ENCODE measurements around the gene ASGR2.
A peak's percentile ranks its signal among the peaks of the same experiment; 100 is the strongest.
"Not testable (repeated sequence)": the region's sequence is repeated elsewhere in the genome, so short reads cannot be mapped to it uniquely, and the experiment has no call there.

The ASGR2 gene, protein sequence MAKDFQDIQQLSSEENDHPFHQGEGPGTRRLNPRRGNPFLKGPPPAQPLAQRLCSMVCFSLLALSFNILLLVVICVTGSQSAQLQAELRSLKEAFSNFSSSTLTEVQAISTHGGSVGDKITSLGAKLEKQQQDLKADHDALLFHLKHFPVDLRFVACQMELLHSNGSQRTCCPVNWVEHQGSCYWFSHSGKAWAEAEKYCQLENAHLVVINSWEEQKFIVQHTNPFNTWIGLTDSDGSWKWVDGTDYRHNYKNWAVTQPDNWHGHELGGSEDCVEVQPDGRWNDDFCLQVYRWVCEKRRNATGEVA

DNA sequence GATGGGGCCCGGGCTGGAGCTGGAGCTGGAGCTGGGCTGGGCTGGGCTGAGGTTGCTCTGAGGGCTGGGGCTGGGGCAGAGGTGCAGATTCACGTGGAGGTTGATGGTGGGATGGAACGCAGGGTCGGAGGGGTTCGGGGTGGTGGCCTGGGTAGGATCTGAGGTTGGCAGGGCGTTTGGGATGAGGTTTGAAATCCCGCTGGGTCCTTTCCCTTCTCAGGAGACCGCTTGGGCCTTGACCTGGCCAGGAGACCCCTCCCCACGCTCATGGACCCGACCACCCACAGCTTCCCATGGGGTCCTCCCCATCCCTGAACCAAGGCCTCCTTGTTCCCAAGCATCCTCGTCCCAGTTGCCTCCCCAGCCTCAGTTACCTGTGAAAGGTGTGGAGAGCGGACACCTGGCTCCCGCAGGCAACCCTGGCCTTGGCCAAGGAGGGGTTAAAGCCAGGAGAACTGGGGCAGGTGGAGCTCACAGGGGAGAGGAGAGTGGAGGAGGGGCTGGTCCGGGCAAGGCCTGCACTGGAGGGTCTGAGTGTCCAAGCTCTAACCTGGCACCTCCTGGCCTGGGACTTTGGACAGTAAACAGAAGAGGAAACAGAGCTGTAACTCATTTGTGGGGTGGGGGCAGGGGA, at the start of gene ASGR2:
Gene ASGR2 (minus strand): TSS at position 582 of the 634 bp plus-strand sequence. CDS start 582 bp downstream, outside the sequence.
- no peak for DNase-seq (ENCODE audit: low read depth)

GRCh38 chr17:7159571-7159970, 44.9 kb upstream of the ASGR2 start:
- DNase-seq (ENCODE audit: low read depth) = not testable (repeated sequence)

- not testable (repeated sequence) for DNase-seq (ENCODE audit: low read depth)
Observed at GRCh38 chr17:7158424-7158823, 43.8 kb upstream of the ASGR2 start.

DNA sequence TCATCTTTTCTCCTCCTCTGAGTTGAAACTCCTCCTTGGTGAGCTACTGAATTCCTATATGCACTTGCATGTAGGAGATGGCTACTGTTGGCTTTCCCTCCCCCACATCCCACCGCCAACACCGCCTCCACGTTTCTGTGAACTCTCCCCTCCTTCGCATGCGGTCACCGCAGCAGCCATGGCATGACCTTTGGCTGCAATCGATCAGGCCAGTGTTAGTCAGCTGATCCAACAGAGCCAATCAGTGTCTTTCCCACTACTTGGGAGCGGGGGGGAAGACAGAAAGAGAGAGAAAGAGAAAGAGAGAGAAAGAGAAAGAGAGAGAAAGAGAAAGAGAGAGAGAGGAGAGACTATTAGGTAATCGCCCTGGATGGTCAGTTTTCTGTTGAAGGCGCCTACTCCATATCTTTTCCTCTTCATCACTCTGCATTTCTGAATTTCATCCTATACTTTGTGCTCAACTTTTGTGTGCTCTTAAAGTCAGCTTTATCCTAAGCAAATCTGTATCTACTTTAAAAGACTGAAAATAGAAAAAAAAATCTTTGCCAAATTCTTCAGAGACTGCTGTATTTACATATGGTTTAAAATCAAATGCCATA, 41.8 kb upstream of the ASGR2 start:
- no peak for DNase-seq (ENCODE audit: low read depth)

DNA sequence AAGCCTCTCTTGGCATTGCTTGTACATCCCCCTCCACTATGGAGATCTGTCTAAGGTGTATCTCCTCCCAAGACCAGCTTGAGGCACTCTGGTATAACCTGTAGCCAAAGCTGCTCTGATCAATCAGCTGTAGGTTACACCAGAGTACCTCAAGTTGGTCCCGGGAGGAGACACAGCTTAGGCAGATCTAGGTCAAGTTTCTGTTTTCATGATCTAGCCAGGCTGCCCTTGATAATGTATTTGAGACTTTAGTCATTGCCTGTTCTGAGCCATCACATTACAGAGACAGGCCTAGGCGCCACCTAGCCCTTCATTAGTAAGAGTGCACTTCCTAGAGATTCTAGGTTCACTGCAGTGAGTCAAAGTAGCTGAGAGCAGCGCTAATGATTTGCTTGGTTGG, 33.1 kb upstream of the ASGR2 start:
- no peak for DNase-seq (ENCODE audit: low read depth)

DNA sequence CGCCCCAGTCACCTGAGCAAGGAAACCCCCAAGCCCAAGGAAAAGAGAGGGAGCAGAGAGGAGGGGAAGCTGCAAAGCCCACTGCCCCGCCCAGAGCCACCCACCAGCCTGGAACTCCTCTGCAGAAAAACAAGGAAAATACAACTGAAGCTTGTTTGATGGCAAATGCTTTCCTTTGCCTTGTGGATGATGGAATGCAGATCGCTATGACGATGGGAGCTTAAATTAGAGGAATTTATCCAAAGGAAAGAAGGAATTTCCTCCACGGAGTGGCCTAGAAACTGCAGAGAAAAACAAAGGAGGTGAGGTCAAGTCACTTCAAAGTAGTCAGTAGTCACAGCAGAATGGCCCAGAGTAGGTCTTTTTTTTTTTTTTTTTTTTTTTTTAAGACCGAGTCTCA, 31.5 kb upstream of the ASGR2 start:
- DNase-seq (ENCODE audit: low read depth) = no peak

DNA sequence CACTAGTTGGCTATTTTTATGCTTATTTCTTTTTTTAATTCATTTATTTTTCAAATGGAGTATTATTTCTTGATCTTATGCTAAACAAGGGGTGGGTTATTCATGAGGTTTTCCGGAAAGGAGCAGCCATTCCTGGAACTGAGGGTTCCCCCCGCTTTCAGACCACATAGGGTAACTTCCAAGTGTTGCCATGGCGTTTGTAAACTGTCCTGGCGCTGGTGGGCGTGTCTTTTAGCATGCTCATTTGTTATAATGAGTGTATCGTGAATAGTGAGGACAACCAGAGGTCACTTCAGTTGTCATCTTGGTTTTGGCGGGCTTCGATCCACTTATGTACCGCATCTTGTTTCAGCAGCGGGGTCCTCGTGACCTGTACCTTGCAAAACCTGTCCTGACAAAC, 29.6 kb upstream of the ASGR2 start:
- DNase-seq (ENCODE audit: low read depth) = no peak

DNA sequence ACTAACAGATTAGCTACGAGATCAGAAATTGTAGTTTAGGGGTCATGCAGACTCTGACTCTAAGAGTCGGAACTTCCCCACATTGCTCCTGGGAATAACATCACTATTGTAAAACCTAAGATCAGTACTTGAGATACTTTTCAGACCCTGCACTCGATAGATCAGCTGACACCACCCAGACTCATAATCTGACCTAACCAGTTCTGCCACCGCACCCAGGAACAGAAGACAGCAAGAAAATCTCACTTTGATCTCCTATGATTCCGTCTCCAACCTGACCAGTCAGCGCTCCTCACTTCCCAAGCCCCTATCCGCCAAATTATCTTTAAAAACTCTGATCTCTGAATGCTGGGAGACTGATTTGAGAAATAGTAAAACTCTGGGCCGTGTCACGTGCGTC, 27.2 kb upstream of the ASGR2 start:
- no peak for DNase-seq (ENCODE audit: low read depth)

GRCh38 chr17:7139400-7139799, 24.8 kb upstream of the ASGR2 start:
- no peak for DNase-seq (ENCODE audit: low read depth)

DNA sequence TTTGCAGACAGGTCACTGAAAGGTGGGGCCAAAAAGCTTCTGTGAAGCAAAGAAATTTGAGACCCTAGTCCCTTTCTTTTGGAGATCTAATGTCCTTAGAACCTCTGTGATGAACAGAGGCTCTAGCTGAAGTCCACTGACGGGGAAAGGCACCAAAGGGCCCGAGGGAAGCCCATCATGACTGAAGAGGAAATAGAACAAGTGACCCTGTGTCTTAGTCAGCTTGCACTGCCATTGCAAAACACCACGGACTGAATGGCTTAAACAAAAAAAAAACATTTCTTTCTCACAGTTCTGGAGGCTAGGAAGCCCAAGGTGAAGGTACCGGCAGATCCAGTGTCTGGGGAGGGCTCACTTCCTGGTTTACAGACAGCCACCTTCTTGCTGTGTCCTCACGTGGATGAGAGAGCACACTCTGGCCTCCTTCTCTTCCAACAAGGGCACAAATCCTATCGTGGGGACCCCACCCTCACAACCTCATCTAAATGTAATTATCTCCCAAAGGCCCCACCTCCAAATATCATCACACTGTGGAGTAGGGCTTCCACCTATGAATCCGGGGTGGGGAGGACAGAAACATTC, 24.3 kb upstream of the ASGR2 start:
- no peak for DNase-seq (ENCODE audit: low read depth)

- DNase-seq (ENCODE audit: low read depth) = no peak
Observed at GRCh38 chr17:7137171-7137943, 22.7 kb upstream of the ASGR2 start.

GRCh38 chr17:7136266-7136877, 21.8 kb upstream of the ASGR2 start:
- peak; percentile 52 for DNase-seq (ENCODE audit: low read depth)

DNA sequence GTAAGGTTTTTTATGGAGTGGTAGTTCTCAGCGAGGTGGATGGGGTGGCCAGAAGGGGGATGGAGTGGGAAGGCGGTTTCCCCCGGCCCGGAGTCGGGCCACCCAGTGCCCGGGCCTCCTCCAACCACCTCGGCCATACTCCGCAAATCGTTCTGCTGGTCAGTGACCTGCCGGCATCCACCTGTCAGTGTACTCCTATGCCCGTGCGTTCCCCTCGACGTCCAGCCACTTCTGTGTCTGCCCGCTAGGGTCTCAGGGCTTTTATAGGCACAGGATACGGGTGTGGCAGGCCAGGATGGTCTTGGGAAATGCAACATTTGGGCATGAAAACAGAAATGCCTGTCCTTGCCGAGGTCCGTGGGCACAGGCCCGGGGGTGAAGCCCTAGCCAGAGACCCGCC, 19.3 kb upstream of the ASGR2 start:
- DNase-seq (ENCODE audit: low read depth) = no peak

DNA sequence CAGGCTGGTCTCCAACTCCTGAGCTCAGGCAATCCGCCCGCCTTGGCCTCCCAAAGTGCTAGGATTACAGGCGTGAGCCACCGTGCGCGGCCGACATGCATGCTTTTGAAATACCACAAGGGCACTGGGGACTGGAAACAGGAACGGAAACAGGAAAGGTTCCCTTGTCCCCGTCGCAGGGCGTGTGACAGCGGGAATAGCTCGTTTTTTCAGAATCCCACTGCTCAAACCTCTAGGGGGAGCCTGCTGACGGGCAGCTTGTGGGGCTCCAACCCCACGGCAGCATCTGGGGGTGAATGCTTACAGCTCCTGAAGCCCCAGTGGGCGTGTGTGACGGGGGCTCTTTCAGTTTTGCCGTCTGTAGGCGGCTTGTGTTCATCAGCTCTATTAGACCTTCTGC, 18.8 kb upstream of the ASGR2 start:
- no peak for DNase-seq (ENCODE audit: low read depth)

DNA sequence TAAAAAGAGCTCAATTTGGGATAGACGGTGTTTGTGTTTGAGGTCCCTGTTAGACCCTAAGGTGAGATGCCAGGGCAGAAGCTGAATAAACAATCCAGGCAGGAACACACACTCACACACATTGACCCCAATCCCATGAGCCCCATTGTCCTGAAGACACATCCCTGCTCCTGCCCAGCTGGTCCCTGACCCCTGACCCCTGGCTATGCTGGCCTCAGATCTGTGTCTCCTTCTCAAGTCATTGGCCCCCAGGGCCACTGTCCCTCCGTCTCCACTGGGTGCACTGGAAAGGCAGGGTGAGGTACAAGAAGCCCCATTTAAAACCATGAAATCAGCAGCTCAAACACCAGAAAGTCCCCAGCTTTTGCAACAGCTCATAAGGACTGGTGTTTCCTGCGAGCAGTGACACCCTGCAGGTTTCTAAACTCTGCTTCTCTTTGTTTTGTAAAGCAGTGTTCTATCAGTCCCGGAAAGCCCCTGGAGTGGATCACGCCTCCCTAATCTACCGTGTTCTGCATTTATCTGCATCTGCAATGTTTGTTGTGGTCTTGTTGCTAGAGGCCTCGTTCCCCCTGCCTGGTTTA, 18.0 kb upstream of the ASGR2 start:
- DNase-seq (ENCODE audit: low read depth) = peak; percentile 54

DNA sequence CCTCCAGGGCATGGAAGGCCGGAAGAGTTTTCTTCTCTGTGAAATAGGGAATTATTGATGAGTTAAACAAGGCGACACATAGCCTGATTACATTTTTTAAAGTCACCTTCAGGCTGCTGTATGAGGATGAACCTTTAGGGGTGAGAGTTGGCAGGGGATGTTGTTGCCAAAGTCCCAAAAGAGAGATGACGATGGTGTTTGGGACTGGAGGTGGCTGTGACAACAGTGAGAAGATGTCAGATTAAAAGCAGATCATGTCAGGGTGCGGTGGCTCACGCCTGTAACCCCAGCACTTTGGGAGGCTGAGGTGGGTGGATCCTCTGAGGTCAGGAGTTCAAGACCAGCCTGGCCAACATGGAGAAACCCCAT, 16.8 kb upstream of the ASGR2 start:
- DNase-seq (ENCODE audit: low read depth) = no peak

GRCh38 chr17:7130621-7131422, 16.2 kb upstream of the ASGR2 start:
- no peak for DNase-seq (ENCODE audit: low read depth)

DNA sequence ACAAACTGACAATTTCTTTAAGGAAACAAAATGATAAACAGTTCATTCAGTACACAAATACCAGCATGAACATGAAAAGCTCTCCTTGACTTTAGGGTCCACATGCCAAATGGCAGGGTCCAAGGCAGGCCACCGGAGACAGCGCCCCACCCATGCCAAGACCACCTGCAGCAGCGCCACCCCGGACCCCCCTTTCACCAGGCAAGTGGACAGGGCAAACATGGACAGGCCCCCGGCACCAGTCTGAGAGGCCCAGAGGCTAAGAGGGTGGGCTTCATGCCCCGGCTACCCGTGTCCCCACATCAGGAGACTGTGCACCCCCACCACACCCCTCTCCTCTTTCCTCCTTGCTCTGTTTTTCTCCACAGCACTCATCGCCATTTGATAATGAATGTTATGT, 14.7 kb upstream of the ASGR2 start:
- DNase-seq (ENCODE audit: low read depth) = no peak

DNA sequence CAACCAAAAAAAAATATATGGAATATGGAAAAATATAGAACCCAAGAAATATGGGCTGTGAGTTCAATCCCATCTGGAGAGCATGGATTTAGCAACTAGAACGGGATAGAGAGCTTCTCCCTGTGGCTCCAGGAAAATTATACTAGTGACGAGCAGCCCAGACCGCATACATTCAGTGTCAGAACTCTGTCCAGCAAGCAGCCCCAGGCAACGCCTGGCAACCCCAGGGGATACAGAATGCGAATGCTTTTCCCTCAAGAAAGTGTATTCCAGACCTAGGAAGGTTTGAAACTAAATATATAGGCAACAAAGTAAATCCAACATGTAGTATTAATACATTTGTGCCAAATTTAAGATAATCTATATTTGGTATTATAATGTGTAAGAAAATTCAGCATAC, 13.5 kb upstream of the ASGR2 start:
- no peak for DNase-seq (ENCODE audit: low read depth)

DNA sequence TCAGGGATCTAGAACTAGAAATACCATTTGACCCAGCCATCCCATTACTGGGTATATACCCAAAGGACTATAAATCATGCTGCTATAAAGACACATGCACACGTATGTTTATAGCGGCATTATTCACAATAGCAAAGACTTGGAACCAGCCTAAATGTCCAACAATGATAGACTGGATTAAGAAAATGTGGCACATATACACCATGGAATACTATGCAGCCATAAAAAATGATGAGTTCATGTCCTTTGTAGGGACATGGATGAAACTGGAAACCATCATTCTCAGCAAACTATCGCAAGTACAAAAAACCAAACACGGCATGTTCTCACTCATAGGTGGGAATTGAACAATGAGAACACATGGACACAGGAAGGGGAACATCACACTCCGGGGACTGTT, 12.9 kb upstream of the ASGR2 start:
- DNase-seq (ENCODE audit: low read depth) = not testable (repeated sequence)

DNA sequence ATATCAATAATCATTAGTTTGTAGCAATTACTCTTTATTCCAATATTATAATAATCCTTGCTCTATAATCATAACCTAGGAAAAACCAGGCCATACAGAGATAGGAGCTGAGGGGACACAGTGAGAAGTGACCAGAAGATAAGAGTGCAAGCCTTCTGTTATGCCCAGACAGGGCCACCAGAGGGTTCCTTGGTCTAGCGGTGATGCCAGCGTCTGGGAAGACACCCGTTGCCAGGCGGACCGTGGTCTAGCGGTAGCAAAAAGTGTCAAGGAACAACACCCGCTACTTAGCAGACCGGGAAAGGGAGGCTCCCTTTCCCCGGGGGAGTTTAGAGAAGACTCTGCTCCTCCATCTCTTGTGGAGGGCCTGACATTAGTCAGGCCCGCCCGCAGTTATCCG, 11.8 kb upstream of the ASGR2 start:
- DNase-seq (ENCODE audit: low read depth) = not testable (repeated sequence)

Data from T-helper 22 cell (primary cell).